HG03520 (cell line): Measurements from ENCODE around the gene INO80B.
"Not testable (repeated sequence)": the region's sequence is repeated elsewhere in the genome, so short reads cannot be mapped to it uniquely, and the experiment has no call there.

Experiments used
- ATAC-seq: cut with Tn5 transposase; IDR thresholded peaks from one replicate; pipeline ENCODE4 v1.9.1; 2021; ENCODE audit warnings: mild to moderate bottlenecking, moderate library complexity; ENCODE audit not compliant: unreplicated experiment

Gene INO80B

GRCh38 chr2:74447230-74447999, 7.5 kb upstream of the INO80B start:
- ATAC-seq = no peak

GRCh38 chr2:74448771-74449170, 6.1 kb upstream of the INO80B start:
- ATAC-seq = no peak

GRCh38 chr2:74450570-74451190, 4.2 kb upstream of the INO80B start:
- no peak for ATAC-seq

GRCh38 chr2:74457129-74457548, 2.3 kb downstream of the INO80B start:
- no peak for ATAC-seq

GRCh38 chr2:74457549-74458131, 2.8 kb downstream of the INO80B start:
- ATAC-seq = peak; percentile 29

GRCh38 chr2:74458132-74458937, 3.4 kb downstream of the INO80B start, which contains the start of gene WBP1:
Gene WBP1, plus strand, starts transcription at chr2:74458438. Its CDS starts 165 bp downstream, at chr2:74458603.
- peak; percentile 80 for ATAC-seq

GRCh38 chr2:74458938-74459363, 4.1 kb downstream of the INO80B start:
- no peak for ATAC-seq

GRCh38 chr2:74459503-74460118, 4.7 kb downstream of the INO80B start:
- not testable (repeated sequence) for ATAC-seq

GRCh38 chr2:74460187-74460586, 5.3 kb downstream of the INO80B start:
- not testable (repeated sequence) for ATAC-seq

GRCh38 chr2:74461187-74462053, 6.5 kb downstream of the INO80B start:
- ATAC-seq = no peak

- no peak for ATAC-seq
These were observed 7.3 kb downstream of the INO80B start for GRCh38 chr2:74462054-74462785.

GRCh38 chr2:74462786-74463105, 7.9 kb downstream of the INO80B start:
- no peak for ATAC-seq

- no peak for ATAC-seq
These were observed 9.5 kb downstream of the INO80B start for GRCh38 chr2:74464406-74464805.

GRCh38 chr2:74470742-74471141, 15.9 kb downstream of the INO80B start:
- not testable (repeated sequence) for ATAC-seq

GRCh38 chr2:74471332-74472065, 16.6 kb downstream of the INO80B start:
- no peak for ATAC-seq

- peak; percentile 61 for ATAC-seq
These were observed 17.4 kb downstream of the INO80B start, which contains the start of gene MRPL53 for GRCh38 chr2:74472086-74472944. Gene MRPL53, minus strand, starts transcription at chr2:74472680. Its CDS starts 20 bp downstream, at chr2:74472660.

- peak; percentile 4 for ATAC-seq
These were observed 18.0 kb downstream of the INO80B start for GRCh38 chr2:74472945-74473258.

- no peak for ATAC-seq
These were observed 19.6 kb downstream of the INO80B start for GRCh38 chr2:74474481-74474880.
